GM18520 (cell line): ENCODE results near the gene CARMIL1.
A peak's percentile ranks its signal among the peaks of the same experiment; 100 is the strongest.

Experiments
- ATAC-seq: cut with Tn5 transposase; IDR thresholded peaks from one replicate; pipeline ENCODE4 v1.9.1; 2021; ENCODE audit not compliant: unreplicated experiment

The CARMIL1 gene

GRCh38 chr6:25465941-25466340 is 186.8 kb downstream of the CARMIL1 start:
- no peak for ATAC-seq

GRCh38 chr6:25468881-25469280 is 189.7 kb downstream of the CARMIL1 start:
- no peak for ATAC-seq

- no peak for ATAC-seq
These were observed 190.7 kb downstream of the CARMIL1 start for GRCh38 chr6:25469797-25470388.

- no peak for ATAC-seq
These were observed 193.1 kb downstream of the CARMIL1 start for GRCh38 chr6:25472306-25472705.

GRCh38 chr6:25472906-25473305 is 193.7 kb downstream of the CARMIL1 start:
- no peak for ATAC-seq

GRCh38 chr6:25473447-25473846 is 194.3 kb downstream of the CARMIL1 start:
- ATAC-seq = no peak

GRCh38 chr6:25476126-25476525 is 197.0 kb downstream of the CARMIL1 start:
- no peak for ATAC-seq

- ATAC-seq = no peak
These were observed 197.9 kb downstream of the CARMIL1 start for GRCh38 chr6:25477006-25477590.

GRCh38 chr6:25478973-25479372 is 199.8 kb downstream of the CARMIL1 start:
- ATAC-seq = no peak

GRCh38 chr6:25481267-25481666 is 202.1 kb downstream of the CARMIL1 start:
- ATAC-seq = no peak

- ATAC-seq = no peak
These were observed 203.8 kb downstream of the CARMIL1 start for GRCh38 chr6:25482996-25483395.

GRCh38 chr6:25483943-25484342 is 204.8 kb downstream of the CARMIL1 start:
- ATAC-seq = no peak

GRCh38 chr6:25484900-25485299 is 205.7 kb downstream of the CARMIL1 start:
- no peak for ATAC-seq

GRCh38 chr6:25485821-25486534 is 206.8 kb downstream of the CARMIL1 start:
- no peak for ATAC-seq

GRCh38 chr6:25486550-25486949 is 207.4 kb downstream of the CARMIL1 start:
- ATAC-seq = no peak

GRCh38 chr6:25487012-25487411 is 207.8 kb downstream of the CARMIL1 start:
- ATAC-seq = no peak

GRCh38 chr6:25488156-25488555 is 209.0 kb downstream of the CARMIL1 start:
- ATAC-seq = no peak

GRCh38 chr6:25489399-25489798 is 210.2 kb downstream of the CARMIL1 start:
- ATAC-seq = no peak

- ATAC-seq = peak; percentile 74
These were observed 211.0 kb downstream of the CARMIL1 start for GRCh38 chr6:25490018-25490801.

- ATAC-seq = no peak
These were observed 213.8 kb downstream of the CARMIL1 start for GRCh38 chr6:25492951-25493350.

GRCh38 chr6:25494469-25494868 is 215.3 kb downstream of the CARMIL1 start:
- no peak for ATAC-seq
